KMS-11 (cell line): ENCODE measurements around the gene MYEOV.

Experiments
- H2AFZ ChIP-seq: fragments of 200-600 bp; sonication (generic); 2 replicates; pipeline ENCODE4 v1.6.1; 2016; ENCODE audit warnings: antibody characterized with exemption, mixed run types, low read depth
- H3K27ac ChIP-seq: fragments of 200-600 bp; sonication (generic); 2 replicates; pipeline ENCODE4 v1.6.1; 2016; ENCODE audit warnings: mild to moderate bottlenecking, mixed run types
- H3K27me3 ChIP-seq: fragments of 200-600 bp; sonication (generic); 2 replicates; pipeline ENCODE4 v1.6.1; 2017; ENCODE audit warnings: mild to moderate bottlenecking, low read depth, mixed run types, moderate library complexity; ENCODE audit not compliant: insufficient read depth
- H3K36me3 ChIP-seq: fragments of 200-600 bp; sonication (generic); 2 replicates; pipeline ENCODE4 v1.6.1; 2017; ENCODE audit warnings: mild to moderate bottlenecking, mixed run types; ENCODE audit not compliant: insufficient read depth
- H3K4me1 ChIP-seq: fragments of 200-600 bp; sonication (generic); 2 replicates; pipeline ENCODE4 v1.6.1; 2016; ENCODE audit warnings: mild to moderate bottlenecking, low read depth, mixed run types; ENCODE audit not compliant: poor library complexity, severe bottlenecking
- H3K4me2 ChIP-seq: fragments of 200-600 bp; sonication (generic); 2 replicates; pipeline ENCODE4 v1.7.0; 2016; ENCODE audit warnings: mild to moderate bottlenecking, mixed run types
- H3K4me3 ChIP-seq: fragments of 200-600 bp; sonication (generic); IDR thresholded peaks from 2 replicates; pipeline ENCODE4 v1.6.1; 2017; ENCODE audit warnings: low read depth, low read length, mixed read lengths; ENCODE audit not compliant: insufficient read depth
- H3K79me2 ChIP-seq: fragments of 200-600 bp; sonication (generic); 2 replicates; pipeline ENCODE4 v1.6.1; 2016; ENCODE audit warnings: low read depth, mixed run types; ENCODE audit not compliant: insufficient read depth
- H3K9ac ChIP-seq: fragments of 200-600 bp; sonication (generic); 2 replicates; pipeline ENCODE4 v1.6.1; 2016; ENCODE audit warnings: mild to moderate bottlenecking, mixed run types
- H4K20me1 ChIP-seq: fragments of 200-600 bp; sonication (generic); 2 replicates; pipeline ENCODE4 v1.6.1; 2016; ENCODE audit warnings: mild to moderate bottlenecking, mixed run types; ENCODE audit not compliant: insufficient read depth
- TF ChIP-seq, protein P1 (sequence below): fragments of 200-600 bp; sonication (generic); conservative IDR thresholded peaks from 2 replicates; pipeline ENCODE4 v1.6.1; 2017; ENCODE audit warnings: low read depth, mild to moderate bottlenecking, antibody characterized with exemption, low read length, moderate library complexity, mixed read lengths

The MYEOV gene

DNA sequence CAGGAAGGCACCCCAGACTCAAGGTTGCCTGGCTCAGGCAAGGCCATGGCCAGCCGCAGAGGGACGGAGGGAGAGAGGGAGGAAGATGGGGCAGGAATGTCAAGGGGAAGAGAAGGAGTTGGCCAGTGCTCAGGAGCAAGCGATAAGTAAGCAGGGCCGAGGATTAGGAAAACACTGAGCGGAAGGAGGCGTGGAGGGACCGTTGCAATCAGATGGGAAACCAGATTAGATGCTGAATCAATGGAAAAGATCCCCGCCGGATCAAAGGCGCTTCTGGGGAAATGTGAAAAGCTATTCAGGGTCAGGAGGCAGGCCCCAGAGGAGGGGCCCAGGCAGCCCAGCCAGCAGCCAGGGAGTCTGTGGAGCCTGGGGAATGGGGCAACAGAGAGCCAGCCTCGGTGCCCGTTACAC is 26.6 kb upstream of the MYEOV start:
- Histone ChIP-seq H3K79me2 (no peaks in the 10 kb centered on the region), H4K20me1 (no peaks in the 10 kb centered on the region), H3K4me3 (no peak overlapping the region), H3K27me3 (peaks cover 11% of the 10 kb centered on the region; the same call in 1 of the 2 replicates), H2AFZ (no peak overlapping the region), H3K36me3 (no peaks in the 10 kb centered on the region), H3K4me2 (no peak overlapping the region), H3K27ac (no peak overlapping the region), H3K9ac (no peak overlapping the region), H3K4me1 (no peaks in the 10 kb centered on the region)
- TF ChIP-seq, protein P1, sequence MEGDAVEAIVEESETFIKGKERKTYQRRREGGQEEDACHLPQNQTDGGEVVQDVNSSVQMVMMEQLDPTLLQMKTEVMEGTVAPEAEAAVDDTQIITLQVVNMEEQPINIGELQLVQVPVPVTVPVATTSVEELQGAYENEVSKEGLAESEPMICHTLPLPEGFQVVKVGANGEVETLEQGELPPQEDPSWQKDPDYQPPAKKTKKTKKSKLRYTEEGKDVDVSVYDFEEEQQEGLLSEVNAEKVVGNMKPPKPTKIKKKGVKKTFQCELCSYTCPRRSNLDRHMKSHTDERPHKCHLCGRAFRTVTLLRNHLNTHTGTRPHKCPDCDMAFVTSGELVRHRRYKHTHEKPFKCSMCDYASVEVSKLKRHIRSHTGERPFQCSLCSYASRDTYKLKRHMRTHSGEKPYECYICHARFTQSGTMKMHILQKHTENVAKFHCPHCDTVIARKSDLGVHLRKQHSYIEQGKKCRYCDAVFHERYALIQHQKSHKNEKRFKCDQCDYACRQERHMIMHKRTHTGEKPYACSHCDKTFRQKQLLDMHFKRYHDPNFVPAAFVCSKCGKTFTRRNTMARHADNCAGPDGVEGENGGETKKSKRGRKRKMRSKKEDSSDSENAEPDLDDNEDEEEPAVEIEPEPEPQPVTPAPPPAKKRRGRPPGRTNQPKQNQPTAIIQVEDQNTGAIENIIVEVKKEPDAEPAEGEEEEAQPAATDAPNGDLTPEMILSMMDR = no peak

DNA sequence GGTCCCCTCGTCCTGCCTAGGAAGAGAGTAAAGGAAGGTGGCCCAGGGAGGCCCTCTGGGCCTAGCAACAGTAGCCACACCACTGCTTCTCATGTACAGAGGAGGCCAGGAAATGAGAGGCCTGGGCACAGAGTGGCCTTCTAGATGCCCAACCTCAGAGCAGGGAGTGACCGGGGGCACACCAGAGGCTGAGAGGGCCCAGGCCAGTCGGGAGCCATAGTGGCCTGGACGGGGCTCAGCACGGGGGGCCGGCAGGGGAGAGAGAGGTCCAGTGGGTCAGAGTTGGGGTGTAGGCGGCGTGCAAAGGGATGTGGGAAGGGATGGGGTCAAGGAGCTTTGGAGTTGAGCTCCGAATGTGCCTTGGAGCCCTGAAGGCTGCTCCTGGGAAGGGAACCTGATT is 25.0 kb upstream of the MYEOV start:
- H3K27me3 ChIP-seq = peaks cover 11% of the 10 kb centered on the region; the same call in 1 of the 2 replicates
- no peaks in the 10 kb centered on the region for H3K36me3 ChIP-seq
- no peak overlapping the region for H2AFZ ChIP-seq
- H3K4me2 ChIP-seq = no peak overlapping the region
- H3K4me3 ChIP-seq = no peak overlapping the region
- H3K27ac ChIP-seq = no peak overlapping the region
- H4K20me1 ChIP-seq = no peaks in the 10 kb centered on the region
- H3K79me2 ChIP-seq = no peaks in the 10 kb centered on the region
- H3K9ac ChIP-seq = no peak overlapping the region
- TF ChIP-seq, protein P1 = no peak
- H3K4me1 ChIP-seq = no peaks in the 10 kb centered on the region

DNA sequence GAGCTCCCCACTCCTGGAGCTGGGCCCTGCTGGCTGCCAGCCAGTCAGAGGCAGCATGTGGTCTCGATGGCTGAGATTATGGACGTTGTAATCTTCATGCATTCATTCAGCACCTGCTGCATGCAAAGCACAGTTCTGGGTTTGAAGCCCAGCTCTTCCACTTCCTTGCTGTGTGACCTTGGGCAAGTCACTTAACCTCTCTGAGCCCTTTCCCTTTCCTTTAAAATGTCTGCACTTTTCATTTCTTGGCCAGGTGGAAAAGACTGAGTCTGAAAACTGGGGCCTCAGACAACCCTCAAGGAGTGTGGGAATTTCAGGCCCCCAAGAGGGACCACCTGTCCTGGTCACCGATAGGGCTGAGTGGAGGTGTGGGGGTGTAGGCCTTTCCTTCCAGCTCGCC is 24.6 kb upstream of the MYEOV start:
- peaks cover 11% of the 10 kb centered on the region; the same call in 1 of the 2 replicates for H3K27me3 ChIP-seq
- TF ChIP-seq, protein P1 = no peak
- no peak overlapping the region for H3K4me3 ChIP-seq
- H3K36me3 ChIP-seq = no peaks in the 10 kb centered on the region
- no peaks in the 10 kb centered on the region for H4K20me1 ChIP-seq
- no peaks in the 10 kb centered on the region for H3K4me1 ChIP-seq
- no peak overlapping the region for H3K4me2 ChIP-seq
- H3K9ac ChIP-seq = no peak overlapping the region
- H3K27ac ChIP-seq = no peak overlapping the region
- no peak overlapping the region for H2AFZ ChIP-seq
- H3K79me2 ChIP-seq = no peaks in the 10 kb centered on the region

DNA sequence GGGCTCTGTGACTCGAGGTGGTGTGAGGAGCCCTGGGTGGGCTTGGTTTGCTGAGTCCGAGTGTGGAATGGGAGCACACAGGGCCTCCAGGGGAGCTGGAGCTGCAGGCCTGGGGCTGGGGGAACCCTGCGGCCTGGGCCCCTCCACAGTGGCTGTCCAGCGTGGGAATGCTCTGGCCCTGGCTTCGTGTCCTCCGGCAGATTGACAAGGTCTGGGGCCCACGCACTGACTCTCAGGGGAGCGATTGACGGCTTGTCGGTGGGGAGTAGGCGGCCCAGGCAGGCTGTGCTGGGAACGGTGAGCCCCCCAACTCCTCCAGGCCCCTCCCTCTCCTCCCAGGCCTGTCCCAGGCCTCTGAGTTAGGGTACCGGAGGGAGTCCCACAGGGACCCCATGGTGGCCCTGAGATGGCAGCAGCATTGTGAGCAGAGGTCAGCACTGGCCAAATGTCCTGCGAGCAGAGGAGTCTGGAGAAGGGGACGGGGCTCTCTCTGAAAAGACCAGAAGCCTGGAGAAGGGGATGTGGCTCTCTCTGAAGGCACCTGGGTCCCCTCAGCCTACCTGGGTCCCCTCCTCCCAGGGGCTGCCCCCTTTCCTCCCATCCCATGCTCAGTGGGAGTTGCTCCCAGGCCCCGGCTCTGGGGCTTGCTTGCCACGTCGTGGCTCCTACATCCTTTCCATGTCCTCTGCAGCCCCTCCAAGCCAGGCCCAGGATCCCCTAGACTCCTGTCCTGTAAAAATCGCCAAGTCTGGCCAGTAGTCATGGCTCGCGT is 23.8 kb upstream of the MYEOV start:
- Histone ChIP-seq H4K20me1 (no peaks in the 10 kb centered on the region), H3K9ac (no peak overlapping the region), H3K4me3 (no peak overlapping the region), H3K36me3 (no peaks in the 10 kb centered on the region), H3K27ac (no peak overlapping the region), H2AFZ (no peak overlapping the region), H3K27me3 (peaks cover 11% of the 10 kb centered on the region; the same call in 1 of the 2 replicates), H3K79me2 (no peaks in the 10 kb centered on the region), H3K4me2 (no peak overlapping the region), H3K4me1 (no peaks in the 10 kb centered on the region)
- TF ChIP-seq, protein P1 = no peak
